ENCODE data around the gene AFP. TPM values are rescaled to one million over a fixed set of nuclear protein-coding genes. Genes with fewer than 3 reads are reported as not detected.

AFP gene
- total RNA-seq, 3 donors from 2014 or later (not counting 1 experiment from before 2014, with no cell fraction given), result not detected

GRCh38 chr4:73396993-73397972 is 38.7 kb upstream of the AFP start:
- 89% methylated on average over 3 of the region's 5 CpGs for WGBS (ENCODE audit: insufficient coverage)
- H3K27me3 ChIP-seq (ENCODE audit: control insufficient read depth, insufficient read depth, low read length), result no peaks in the 10 kb centered on the region
- no peaks in the 10 kb centered on the region for H3K36me3 Mint-ChIP-seq
- no peaks in the 10 kb centered on the region for H3K4me1 ChIP-seq (ENCODE audit: control insufficient read depth, insufficient read depth, low read length)
- no peak overlapping the region for H3K27ac ChIP-seq (ENCODE audit: low read length)
- no peaks in the 10 kb centered on the region for H3K9me3 ChIP-seq (ENCODE audit: control insufficient read depth, insufficient read depth, low read length)
- H3K27me3 Mint-ChIP-seq (ENCODE audit: low read depth in 2 of 2), result no peaks in the 10 kb centered on the region
- TF ChIP-seq, protein P1, sequence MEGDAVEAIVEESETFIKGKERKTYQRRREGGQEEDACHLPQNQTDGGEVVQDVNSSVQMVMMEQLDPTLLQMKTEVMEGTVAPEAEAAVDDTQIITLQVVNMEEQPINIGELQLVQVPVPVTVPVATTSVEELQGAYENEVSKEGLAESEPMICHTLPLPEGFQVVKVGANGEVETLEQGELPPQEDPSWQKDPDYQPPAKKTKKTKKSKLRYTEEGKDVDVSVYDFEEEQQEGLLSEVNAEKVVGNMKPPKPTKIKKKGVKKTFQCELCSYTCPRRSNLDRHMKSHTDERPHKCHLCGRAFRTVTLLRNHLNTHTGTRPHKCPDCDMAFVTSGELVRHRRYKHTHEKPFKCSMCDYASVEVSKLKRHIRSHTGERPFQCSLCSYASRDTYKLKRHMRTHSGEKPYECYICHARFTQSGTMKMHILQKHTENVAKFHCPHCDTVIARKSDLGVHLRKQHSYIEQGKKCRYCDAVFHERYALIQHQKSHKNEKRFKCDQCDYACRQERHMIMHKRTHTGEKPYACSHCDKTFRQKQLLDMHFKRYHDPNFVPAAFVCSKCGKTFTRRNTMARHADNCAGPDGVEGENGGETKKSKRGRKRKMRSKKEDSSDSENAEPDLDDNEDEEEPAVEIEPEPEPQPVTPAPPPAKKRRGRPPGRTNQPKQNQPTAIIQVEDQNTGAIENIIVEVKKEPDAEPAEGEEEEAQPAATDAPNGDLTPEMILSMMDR (IDR thresholded peaks at IDR 0.05), result no peak
- no peak overlapping the region for H3K4me3 Mint-ChIP-seq
- ATAC-seq, result no peak
- no peaks in the 10 kb centered on the region for H3K4me1 Mint-ChIP-seq
- no peaks in the 10 kb centered on the region for H3K36me3 ChIP-seq (ENCODE audit: control insufficient read depth, insufficient read depth, low read length)
- no peak overlapping the region for H3K4me3 ChIP-seq (ENCODE audit: low read length)
- H3K9me3 Mint-ChIP-seq, result peaks cover 0 to 6% of the 10 kb centered on the region in 2 donors
- DNase-seq, result no peak
- intact Hi-C loops (cut with micrococcal nuclease), result no loop called here
- H3K27ac Mint-ChIP-seq, result no peak overlapping the region

DNA sequence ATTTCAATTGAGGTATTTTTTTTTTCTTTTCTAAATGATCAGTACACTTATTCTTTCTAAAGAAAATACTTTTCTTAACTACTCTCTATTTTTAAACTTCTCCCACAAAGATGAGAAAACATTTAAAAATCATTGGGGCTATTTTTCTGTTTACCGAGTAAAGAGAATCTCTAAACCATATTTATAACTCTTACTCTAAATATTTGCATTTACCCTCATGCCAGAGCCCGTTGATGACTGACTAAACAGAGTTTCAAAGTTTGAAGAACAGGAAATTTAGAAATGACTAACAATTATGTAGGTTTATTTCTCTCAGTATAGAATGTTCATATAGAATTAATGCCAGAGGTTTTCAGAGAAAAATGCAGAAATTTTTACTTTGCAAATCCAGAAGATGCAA is 34.6 kb upstream of the AFP start:
- Mint-ChIP-seq H3K36me3 (no peaks in the 10 kb centered on the region), H3K9me3 (peaks cover 0 to 6% of the 10 kb centered on the region in 2 donors), H3K4me1 (no peaks in the 10 kb centered on the region), H3K27me3 (ENCODE audit: low read depth in 2 of 2) (no peaks in the 10 kb centered on the region), H3K4me3 (no peak overlapping the region), H3K27ac (no peak overlapping the region)
- Histone ChIP-seq H3K9me3 (ENCODE audit: control insufficient read depth, insufficient read depth, low read length) (no peaks in the 10 kb centered on the region), H3K4me1 (ENCODE audit: control insufficient read depth, insufficient read depth, low read length) (no peaks in the 10 kb centered on the region), H3K27ac (ENCODE audit: low read length) (no peak overlapping the region), H3K27me3 (ENCODE audit: control insufficient read depth, insufficient read depth, low read length) (no peaks in the 10 kb centered on the region), H3K36me3 (ENCODE audit: control insufficient read depth, insufficient read depth, low read length) (no peaks in the 10 kb centered on the region), H3K4me3 (ENCODE audit: low read length) (no peak overlapping the region)
- intact Hi-C loops (cut with micrococcal nuclease), result no loop called here
- DNase-seq, result no peak
- no peak for ATAC-seq
- TF ChIP-seq, protein P1 (IDR thresholded peaks at IDR 0.05), result no peak
- no CpG with 5 or more reads among the region's 2 CpGs for WGBS (ENCODE audit: insufficient coverage)

DNA sequence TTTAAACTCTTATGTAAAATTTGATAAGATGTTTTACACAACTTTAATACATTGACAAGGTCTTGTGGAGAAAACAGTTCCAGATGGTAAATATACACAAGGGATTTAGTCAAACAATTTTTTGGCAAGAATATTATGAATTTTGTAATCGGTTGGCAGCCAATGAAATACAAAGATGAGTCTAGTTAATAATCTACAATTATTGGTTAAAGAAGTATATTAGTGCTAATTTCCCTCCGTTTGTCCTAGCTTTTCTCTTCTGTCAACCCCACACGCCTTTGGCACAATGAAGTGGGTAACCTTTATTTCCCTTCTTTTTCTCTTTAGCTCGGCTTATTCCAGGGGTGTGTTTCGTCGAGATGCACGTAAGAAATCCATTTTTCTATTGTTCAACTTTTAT is 32.0 kb upstream of the AFP start, which contains the start of gene ALB:
TSS of gene ALB (plus strand) at position 246 of the 400 bp plus-strand sequence. CDS start at position 287, 41 bp downstream.
- Mint-ChIP-seq H3K4me3 (no peak within 1 kb of the TSS), H3K27ac (no peak within 1 kb of the TSS), H3K9me3 (peaks cover 2 to 3% of the 10 kb centered on the region in 2 donors), H3K27me3 (ENCODE audit: low read depth in 2 of 2) (no peaks in the 10 kb centered on the region), H3K4me1 (no peaks in the 10 kb centered on the region), H3K36me3 (no peaks in the 10 kb centered on the region)
- Histone ChIP-seq H3K4me3 (ENCODE audit: low read length) (no peak within 1 kb of the TSS), H3K36me3 (ENCODE audit: control insufficient read depth, insufficient read depth, low read length) (no peaks in the 10 kb centered on the region), H3K27me3 (ENCODE audit: control insufficient read depth, insufficient read depth, low read length) (no peaks in the 10 kb centered on the region), H3K27ac (ENCODE audit: low read length) (no peak within 1 kb of the TSS), H3K4me1 (ENCODE audit: control insufficient read depth, insufficient read depth, low read length) (no peaks in the 10 kb centered on the region), H3K9me3 (ENCODE audit: control insufficient read depth, insufficient read depth, low read length) (no peaks in the 10 kb centered on the region)
- ATAC-seq (no peak), DNase-seq (no peak)
- TF ChIP-seq, protein P1 (IDR thresholded peaks at IDR 0.05), result no peak
- 94% methylated on average over 6 of the region's 7 CpGs for WGBS (ENCODE audit: insufficient coverage)
- intact Hi-C loops (cut with micrococcal nuclease), result no loop called here

Measured in natural killer cell (primary cell).